Pancreas (tissue), 10 donors: ENCODE measurements around the gene MIB2. TPM values are rescaled to one million over a fixed set of nuclear protein-coding genes. Genes with fewer than 3 reads are reported as not detected.
A peak's percentile ranks its signal among the peaks of the same experiment; 100 is the strongest.
"Not testable (repeated sequence)": the region's sequence is repeated elsewhere in the genome, so short reads cannot be mapped to it uniquely, and the experiment has no call there.

Experiments used
- ATAC-seq, 4 donors: fragments of 200-7000 bp; cut with Tn5 transposase; one replicate each; pipeline versions ENCODE4 v1.8.0 to v1.9.1; 2020; ENCODE audit warnings: mild to moderate bottlenecking in 4 of 4, moderate library complexity in 4 of 4
- DNase-seq, 6 donors: peaks; one replicate each; pipeline ENCODE4 v3.0.0-alpha.2; 2020
- FAIRE-seq: peaks from 2 replicates; lab custom pipeline; 2012; peaks lifted over from hg19 to GRCh38; lab: Jason Lieb, UNC
- H3K27ac ChIP-seq, 4 donors: fragments of 200-600 bp; sonication (generic); 1 replicate in 3 of 4; 2 replicates in 1 of 4; pipeline versions ENCODE4 v1.5.0 to v1.8.0; 2020
- H3K27me3 ChIP-seq, 4 donors: fragments of 200-600 bp; one replicate each; pipeline ENCODE4 v1.8.0; 2021
- H3K36me3 ChIP-seq, 3 donors: fragments of 200-600 bp; sonication (generic) in 1 of 3; one replicate each; pipeline versions ENCODE4 v1.5.0 to v1.8.0; 2020 to 2021
- H3K4me1 ChIP-seq, 3 donors: fragments of 200-600 bp; one replicate each; pipeline ENCODE4 v1.8.0; 2021
- H3K4me3 ChIP-seq, 4 donors: fragments of 200-600 bp; sonication (generic) in 2 of 4; one replicate each; pipeline versions ENCODE4 v1.5.0 to v1.8.0; 2020 to 2021
- H3K9me3 ChIP-seq, 4 donors: fragments of 200-600 bp; one replicate each; pipeline ENCODE4 v1.8.0; 2021
- WGBS, 2 donors: extraction: QIAGEN DNeasy Blood & Tissue Kit; methylation state at CpG; one replicate each; pipeline ENCODE4 v1.1.7; 2013; 5-methylcytosine and 5-hydroxymethylcytosine counted together
- intact Hi-C, 3 donors: fragments of 100-400 bp; cut with DNase I; formaldehyde crosslinking; loops; one replicate each; pipeline versions ENCODE4 v1.11.1 to v1.14.2; 2022
- polyA plus RNA-seq, 2 donors: library from polyadenylated mRNA; stranded (reverse); fragments of 200-250 nt; gene quantifications; one replicate each; pipeline ENCODE4 v1.2.3, GENCODE V29; 2013
- total RNA-seq, 6 donors: library from RNA; stranded (reverse); fragmentation: NEBNext Ultra II Directional in 4 of 6; extraction: Animal tissue kit (Norgen Biotek cat#: 25700) in 4 of 6; gene quantifications; one replicate each; pipeline versions ENCODE4 v1.2.1 to v1.2.4, GENCODE V29; 2021 to 2023
- TF ChIP-seq, protein P1 (sequence below), 4 donors: fragments of 200-600 bp; sonication (generic) in 3 of 4; IDR thresholded peaks; one replicate each; pipeline versions ENCODE4 v1.5.0 to v1.8.0; 2021; ENCODE audit warnings: antibody characterized with exemption in 4 of 4
- donor health status: healthy with polysubstance abuse.
- donor health status: DM: no; HTN: no; CAD: no; lungs with moderate emphysema.
- donor health status: DM: no; HTN: no; CAD: no.
- donor health status: control.
- donor health status: control.
- donor health status: Bipolar disorder and iron deficiency.
- donor health status: DM: yes; HTN: yes; CAD: no.
- donor health status: DM: no; HTN: no; CAD: no.
- donor health status: DM: no; HTN: no; CAD: no.
- donor health status: DM: yes; HTN: yes; CAD: no.

MIB2 gene
- total and polyA plus RNA-seq, 8 donors = 27.4 to 253 (median 37.2) TPM

DNA sequence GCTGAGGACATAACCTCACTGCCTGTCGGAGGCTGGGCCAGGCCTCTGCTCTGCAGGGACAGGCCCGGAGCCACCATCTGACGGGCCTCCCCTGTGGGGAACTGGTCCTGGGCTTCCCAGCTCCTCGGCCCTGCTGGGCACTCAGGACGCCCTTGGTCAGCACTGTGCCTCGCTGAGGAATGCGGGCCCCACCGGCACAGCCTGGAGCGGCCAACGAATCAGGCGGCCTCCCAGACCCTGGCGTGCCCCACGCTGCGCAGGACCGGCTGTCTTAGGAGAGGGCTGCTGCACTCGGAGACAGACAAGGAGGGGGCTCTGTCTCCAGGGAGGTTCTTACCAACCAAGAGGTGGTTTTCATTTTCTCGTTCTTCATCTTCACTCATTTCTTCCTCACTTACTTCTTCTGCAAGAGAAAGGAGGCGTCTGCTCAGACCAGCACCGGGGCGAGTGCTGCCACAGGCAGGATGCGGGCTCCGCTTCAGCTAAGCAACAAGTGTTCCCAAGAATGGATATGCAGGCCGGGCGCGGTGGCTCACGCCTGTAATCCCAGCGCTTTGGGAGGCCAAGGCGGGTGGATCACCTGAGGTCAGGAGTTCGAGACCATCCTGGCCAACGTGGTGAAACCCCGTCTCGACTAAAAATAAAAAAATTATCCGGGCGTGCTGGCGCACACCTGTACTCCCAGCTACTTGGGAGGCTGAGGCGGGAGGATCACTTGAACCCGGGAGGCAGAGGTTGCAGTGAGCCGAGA, 25.6 kb downstream of the MIB2 start:
- WGBS, 2 donors = 92 to 96% methylated on average over 22 to 32 of the region's 38 CpGs
- ATAC-seq, H3K4me1 ChIP-seq, intact Hi-C loops, H3K4me3 ChIP-seq, H3K9me3 ChIP-seq, H3K27me3 ChIP-seq, FAIRE-seq, H3K27ac ChIP-seq: not testable (repeated sequence)
- peaks cover 0 to 14% (median 7%) of the 10 kb centered on the region in 3 donors for H3K36me3 ChIP-seq
- DNase-seq = peak in 2 of 6 donors; percentile 22 to 26

DNA sequence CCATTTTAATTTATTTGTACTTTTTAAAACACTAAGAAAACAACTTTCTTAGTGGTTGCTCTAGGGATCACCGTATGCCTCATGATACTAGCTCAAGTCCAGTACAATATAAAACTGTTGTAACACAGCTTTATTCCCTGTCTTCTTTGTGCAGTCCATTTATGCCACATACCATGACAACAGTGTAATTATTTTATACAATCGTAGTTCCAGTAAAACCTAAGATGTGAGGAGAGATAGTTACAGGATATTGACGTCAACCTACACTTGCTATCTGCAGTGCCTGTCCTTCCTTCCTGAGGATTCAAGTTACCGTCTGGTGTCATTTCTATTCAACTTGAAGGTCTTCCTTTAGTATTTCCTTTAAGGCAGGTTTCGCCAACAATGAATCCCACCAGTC, 31.0 kb downstream of the MIB2 start:
- H3K4me1 ChIP-seq, ATAC-seq, intact Hi-C loops, H3K27me3 ChIP-seq, DNase-seq, H3K4me3 ChIP-seq, H3K9me3 ChIP-seq, H3K27ac ChIP-seq, FAIRE-seq: not testable (repeated sequence)
- peaks cover 0 to 16% (median 0%) of the 10 kb centered on the region in 3 donors for H3K36me3 ChIP-seq
- WGBS, 2 donors = 83 to 87% methylated on average over 5 of the region's 5 CpGs

DNA sequence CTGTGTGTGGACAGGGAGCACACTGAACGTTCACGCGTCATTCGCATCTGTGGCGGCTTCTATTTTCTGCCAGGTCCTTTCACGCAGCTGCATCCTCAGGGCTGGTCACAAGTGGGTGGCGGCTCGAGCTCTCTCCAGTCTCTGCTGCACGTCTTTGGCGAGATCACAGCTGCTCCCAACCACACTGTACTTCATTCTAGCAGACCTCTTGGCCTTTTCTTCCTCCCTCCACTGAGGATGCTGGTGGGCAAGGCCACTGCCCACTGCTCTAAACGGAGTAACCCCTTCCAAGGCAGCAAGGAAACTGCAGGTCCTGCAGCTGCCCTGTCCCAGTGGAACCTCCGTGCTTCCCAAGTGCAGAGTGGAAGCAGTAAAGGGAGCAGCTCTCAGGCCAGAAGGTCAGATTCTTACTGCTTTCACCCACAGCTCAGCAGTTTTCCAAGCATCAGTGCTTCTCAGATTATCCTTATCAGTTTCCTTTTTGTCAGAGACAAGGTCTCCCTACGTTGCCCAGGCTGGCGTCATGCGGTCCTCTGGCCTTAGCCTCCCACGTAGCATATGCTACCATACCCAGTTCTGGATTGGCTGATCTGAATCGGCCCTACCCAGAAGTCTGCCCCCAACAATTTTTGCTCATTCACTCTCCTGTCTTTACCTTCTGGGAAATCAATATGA, 32.4 kb downstream of the MIB2 start:
- H3K4me3 ChIP-seq, H3K27ac ChIP-seq, H3K9me3 ChIP-seq, FAIRE-seq, intact Hi-C loops, H3K27me3 ChIP-seq, H3K4me1 ChIP-seq: not testable (repeated sequence)
- H3K36me3 ChIP-seq = peaks cover 0 to 17% (median 0%) of the 10 kb centered on the region in 3 donors
- 85 to 88% methylated on average over 17 of the region's 17 CpGs for WGBS, 2 donors
- DNase-seq (peak in 3 of 6 donors; percentile 2 to 36 (median 29)), ATAC-seq (peak in 1 of 4 donors; percentile 8)

DNA sequence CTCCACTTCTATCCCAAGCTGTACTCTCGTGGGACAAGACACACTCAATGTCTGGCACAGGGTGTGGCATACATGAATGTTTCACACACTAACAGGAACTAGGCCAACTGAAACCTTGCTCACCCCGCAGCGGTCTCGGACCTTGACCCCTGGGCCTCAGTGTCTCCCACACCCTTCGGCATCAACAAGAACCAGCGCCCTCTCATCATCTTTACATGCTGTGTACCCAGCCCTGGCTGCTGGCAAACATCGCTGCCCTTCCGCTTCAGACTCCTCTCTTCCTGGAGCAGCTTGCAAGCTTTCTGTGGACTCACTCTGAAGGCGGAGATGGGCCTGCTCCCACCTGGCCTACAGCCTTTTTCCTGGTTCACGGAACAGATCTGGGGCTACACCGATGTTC, 33.0 kb downstream of the MIB2 start:
- H3K27me3 ChIP-seq, intact Hi-C loops, H3K4me1 ChIP-seq, H3K4me3 ChIP-seq, H3K9me3 ChIP-seq, H3K27ac ChIP-seq: not testable (repeated sequence)
- ATAC-seq (peak in 1 of 4 donors; percentile 33), DNase-seq (peak in 3 of 6 donors; percentile 4 to 41 (median 18)), FAIRE-seq (peak; percentile 34)
- 83 to 87% methylated on average over 11 of the region's 11 CpGs for WGBS, 2 donors
- H3K36me3 ChIP-seq = peaks cover 0 to 23% (median 0%) of the 10 kb centered on the region in 3 donors

DNA sequence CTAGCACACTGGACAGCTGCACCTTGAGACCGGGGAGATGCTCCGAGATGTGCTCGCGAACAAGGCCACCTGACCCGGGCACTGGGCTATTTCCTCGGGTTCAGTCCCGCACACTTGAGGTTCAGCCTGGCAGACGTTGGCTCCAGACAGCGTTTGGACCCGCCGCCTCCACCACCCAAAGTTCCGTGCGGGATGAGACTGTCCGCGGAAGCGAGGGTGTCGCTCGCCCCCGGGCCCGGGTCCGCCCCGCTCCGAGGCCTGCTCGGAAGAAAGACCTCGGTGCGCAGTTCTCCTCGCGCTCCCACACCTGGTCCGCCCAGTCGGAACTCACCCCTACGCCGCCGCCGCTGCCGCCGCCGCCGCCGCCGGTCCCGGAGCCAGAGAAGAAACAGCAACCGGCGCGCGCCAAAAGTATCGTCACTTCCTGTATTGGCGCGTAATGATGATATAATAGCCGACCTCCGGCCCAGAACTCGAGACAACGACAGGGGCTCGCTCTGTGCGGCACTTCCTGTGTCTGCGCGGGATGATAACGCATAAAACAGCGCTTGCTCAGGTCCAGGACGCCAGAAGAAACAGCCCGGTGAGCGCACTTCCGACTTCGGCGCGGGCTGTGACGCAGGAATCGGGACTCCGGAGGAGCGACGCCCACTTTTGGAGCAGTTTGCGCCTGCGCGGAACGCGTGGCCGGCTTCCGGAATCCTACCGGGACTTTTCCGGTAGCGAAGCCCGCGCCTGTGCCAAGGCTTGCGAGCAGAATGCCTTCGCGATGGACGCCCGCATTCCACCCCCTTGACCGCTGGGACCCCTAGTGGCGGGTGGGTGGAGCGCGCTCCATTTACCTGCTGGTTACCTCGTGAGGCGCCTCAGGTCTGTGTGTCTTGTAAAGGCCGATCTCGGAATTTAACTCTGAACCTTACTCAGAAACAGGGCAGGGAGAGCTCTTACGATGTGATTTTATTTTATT, 43.6 kb downstream of the MIB2 start, which contains the start of gene CDK11B:
Gene CDK11B (minus strand): TSS at position 422 of the 967 bp plus-strand sequence. CDS start 1,519 bp downstream, outside the sequence.
- H3K9me3 ChIP-seq, intact Hi-C loops, H3K27me3 ChIP-seq: not testable (repeated sequence)
- peak within 1 kb of the TSS; percentile 67 to 99 (median 98) for H3K27ac ChIP-seq
- peak; percentile 45 for FAIRE-seq
- peak; percentile 92 to 98 (median 94) for DNase-seq
- TF ChIP-seq, protein P1, sequence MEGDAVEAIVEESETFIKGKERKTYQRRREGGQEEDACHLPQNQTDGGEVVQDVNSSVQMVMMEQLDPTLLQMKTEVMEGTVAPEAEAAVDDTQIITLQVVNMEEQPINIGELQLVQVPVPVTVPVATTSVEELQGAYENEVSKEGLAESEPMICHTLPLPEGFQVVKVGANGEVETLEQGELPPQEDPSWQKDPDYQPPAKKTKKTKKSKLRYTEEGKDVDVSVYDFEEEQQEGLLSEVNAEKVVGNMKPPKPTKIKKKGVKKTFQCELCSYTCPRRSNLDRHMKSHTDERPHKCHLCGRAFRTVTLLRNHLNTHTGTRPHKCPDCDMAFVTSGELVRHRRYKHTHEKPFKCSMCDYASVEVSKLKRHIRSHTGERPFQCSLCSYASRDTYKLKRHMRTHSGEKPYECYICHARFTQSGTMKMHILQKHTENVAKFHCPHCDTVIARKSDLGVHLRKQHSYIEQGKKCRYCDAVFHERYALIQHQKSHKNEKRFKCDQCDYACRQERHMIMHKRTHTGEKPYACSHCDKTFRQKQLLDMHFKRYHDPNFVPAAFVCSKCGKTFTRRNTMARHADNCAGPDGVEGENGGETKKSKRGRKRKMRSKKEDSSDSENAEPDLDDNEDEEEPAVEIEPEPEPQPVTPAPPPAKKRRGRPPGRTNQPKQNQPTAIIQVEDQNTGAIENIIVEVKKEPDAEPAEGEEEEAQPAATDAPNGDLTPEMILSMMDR (IDR thresholded peaks at IDR 0.05) = peak in 2 of 4 donors; percentile 11 to 20
- peak within 1 kb of the TSS; percentile 37 to 75 (median 48) for H3K4me3 ChIP-seq
- ATAC-seq = peak; percentile 86 to 94 (median 88)
- WGBS, 2 donors = 0% methylated on average over 59 to 67 of the region's 96 CpGs
- peaks cover 0 to 15% (median 0%) of the 10 kb centered on the region in 3 donors for H3K4me1 ChIP-seq
- H3K36me3 ChIP-seq = peaks cover 0 to 25% (median 0%) of the 10 kb centered on the region in 3 donors

DNA sequence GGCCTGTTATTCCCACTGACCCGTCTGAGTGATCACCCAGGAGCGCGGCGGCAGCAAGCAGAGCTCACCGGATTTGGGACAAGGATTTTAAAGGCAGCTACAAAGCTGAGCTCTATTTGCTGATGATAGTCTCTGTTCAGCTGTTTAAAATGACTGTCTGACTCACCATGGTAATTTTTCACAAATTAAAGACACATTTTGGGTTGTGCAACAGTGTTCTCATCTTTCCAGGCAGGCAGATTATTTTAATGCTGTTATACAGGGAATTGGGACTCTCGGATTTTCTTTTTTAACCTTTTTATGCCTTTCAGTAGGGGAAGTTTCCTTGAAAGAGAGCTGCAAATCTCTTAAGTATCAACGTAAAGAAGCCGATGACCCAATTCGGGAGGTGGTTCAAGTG, 47.1 kb downstream of the MIB2 start:
- peak overlapping the region in 2 of 4 donors; percentile 58 to 70 for H3K27ac ChIP-seq
- H3K4me1 ChIP-seq = peaks cover 0 to 16% (median 0%) of the 10 kb centered on the region in 3 donors
- DNase-seq, ATAC-seq, H3K4me3 ChIP-seq, intact Hi-C loops, FAIRE-seq, H3K27me3 ChIP-seq, H3K9me3 ChIP-seq: not testable (repeated sequence)
- H3K36me3 ChIP-seq = peaks cover 10 to 13% (median 11%) of the 10 kb centered on the region in 3 donors
- 44 to 74% methylated on average over 5 to 9 of the region's 9 CpGs for WGBS, 2 donors

DNA sequence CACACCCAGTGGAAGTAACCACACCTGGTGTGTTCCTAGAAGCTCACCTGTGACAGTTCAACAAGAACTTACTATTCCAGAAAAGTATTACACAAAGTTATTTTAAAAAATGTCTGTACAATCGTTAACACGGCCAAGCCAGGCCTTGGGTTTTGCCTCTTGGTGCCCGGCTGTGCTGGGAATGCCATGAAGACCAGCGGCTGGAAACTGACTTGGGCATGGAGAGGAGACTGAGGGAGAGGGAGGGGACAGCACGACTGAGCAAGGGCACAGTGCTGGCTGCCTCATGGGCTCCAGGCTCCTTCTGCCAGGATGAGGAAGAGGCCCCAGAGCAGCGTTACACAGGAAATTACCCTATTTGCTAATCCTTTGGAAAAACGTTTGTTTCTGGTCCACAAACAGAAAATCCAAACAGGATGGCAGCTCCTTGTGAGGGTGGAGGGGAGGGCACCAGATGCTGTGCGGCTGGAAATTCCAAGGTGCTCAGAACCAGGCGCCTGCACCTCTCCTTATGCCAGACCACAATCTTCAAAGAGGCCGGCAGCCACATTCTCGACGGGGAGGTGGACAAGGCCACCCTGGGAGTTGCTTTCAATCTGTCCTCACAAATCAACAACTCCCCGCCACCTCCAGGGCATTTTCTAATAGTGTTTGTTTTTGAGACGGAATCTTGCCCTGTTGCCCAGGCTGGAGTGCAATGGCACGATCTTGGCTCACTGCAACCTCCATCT, 47.7 kb downstream of the MIB2 start:
- H3K9me3 ChIP-seq, H3K27me3 ChIP-seq, FAIRE-seq, H3K4me3 ChIP-seq, intact Hi-C loops: not testable (repeated sequence)
- ATAC-seq (peak in 2 of 4 donors; percentile 5 to 10), DNase-seq (peak in 2 of 6 donors; percentile 28 to 53)
- WGBS, 2 donors = 47 to 52% methylated on average over 15 of the region's 15 CpGs
- peaks cover 0 to 16% (median 0%) of the 10 kb centered on the region in 3 donors for H3K4me1 ChIP-seq
- H3K27ac ChIP-seq = peak overlapping the region in 2 of 4 donors; percentile 58 to 70
- peaks cover 10 to 13% (median 11%) of the 10 kb centered on the region in 3 donors for H3K36me3 ChIP-seq

DNA sequence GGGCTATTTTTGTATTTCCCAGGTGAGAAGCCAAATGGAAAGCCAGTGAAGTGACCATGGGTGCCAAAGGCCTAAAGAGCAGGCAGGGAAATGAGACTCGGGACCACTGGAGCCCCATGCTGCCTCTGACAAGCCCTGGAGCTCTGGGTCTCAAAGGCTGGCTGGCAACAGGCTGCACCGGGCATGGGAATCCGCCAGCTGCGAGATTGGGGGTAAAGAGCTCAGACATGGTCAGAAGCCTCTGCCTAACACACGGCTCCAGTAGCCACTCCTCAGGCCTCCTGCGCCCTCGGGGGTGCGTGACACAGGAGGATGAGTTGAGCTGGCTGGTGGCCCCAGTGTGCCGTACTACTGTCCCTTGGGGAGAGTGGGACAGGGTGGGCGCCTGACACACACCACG, 49.0 kb downstream of the MIB2 start:
- peaks cover 0 to 16% (median 0%) of the 10 kb centered on the region in 3 donors for H3K4me1 ChIP-seq
- WGBS, 2 donors = 25 to 47% methylated on average over 1 to 4 of the region's 11 CpGs
- intact Hi-C loops, H3K4me3 ChIP-seq, FAIRE-seq, H3K27me3 ChIP-seq, H3K9me3 ChIP-seq: not testable (repeated sequence)
- peak overlapping the region in 3 of 4 donors; percentile 26 to 76 (median 60) for H3K27ac ChIP-seq
- DNase-seq (peak in 5 of 6 donors; percentile 76 to 84 (median 81)), ATAC-seq (peak in 3 of 4 donors; percentile 70 to 83 (median 75))
- H3K36me3 ChIP-seq = peaks cover 10 to 13% (median 11%) of the 10 kb centered on the region in 3 donors
